ENCODE results near the gene KCNK7.

Gene KCNK7

GRCh38 chr11:65611028-65611757, 15.6 kb upstream of the KCNK7 start:
- peak; percentile 92 for DNase-seq (ENCODE audit: low spot score)

GRCh38 chr11:65610404-65610803, 14.8 kb upstream of the KCNK7 start:
- DNase-seq (ENCODE audit: low spot score): no peak

GRCh38 chr11:65609665-65610064, 14.1 kb upstream of the KCNK7 start:
- no peak for DNase-seq (ENCODE audit: low spot score)

DNA sequence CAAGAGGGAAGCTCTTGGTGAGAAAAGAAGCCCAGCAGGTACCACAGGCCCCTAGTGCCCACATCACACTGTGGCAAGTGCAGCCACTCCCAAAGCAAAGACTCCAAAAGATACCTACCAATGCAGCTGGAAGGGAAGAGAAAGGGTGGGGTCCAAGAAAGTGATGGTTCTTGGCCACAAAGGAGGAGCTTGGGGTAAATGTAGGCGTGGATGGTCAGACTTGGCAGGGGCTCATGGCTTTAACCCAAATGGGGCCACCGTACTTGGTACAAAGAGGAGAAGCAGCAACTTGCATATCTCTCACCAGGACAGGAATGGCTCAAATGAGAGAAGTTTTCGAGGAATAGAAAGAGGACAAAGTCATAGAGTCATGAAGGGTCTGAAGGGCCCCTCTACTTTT, 13.6 kb upstream of the KCNK7 start:
- no peak for DNase-seq (ENCODE audit: low spot score)

DNA sequence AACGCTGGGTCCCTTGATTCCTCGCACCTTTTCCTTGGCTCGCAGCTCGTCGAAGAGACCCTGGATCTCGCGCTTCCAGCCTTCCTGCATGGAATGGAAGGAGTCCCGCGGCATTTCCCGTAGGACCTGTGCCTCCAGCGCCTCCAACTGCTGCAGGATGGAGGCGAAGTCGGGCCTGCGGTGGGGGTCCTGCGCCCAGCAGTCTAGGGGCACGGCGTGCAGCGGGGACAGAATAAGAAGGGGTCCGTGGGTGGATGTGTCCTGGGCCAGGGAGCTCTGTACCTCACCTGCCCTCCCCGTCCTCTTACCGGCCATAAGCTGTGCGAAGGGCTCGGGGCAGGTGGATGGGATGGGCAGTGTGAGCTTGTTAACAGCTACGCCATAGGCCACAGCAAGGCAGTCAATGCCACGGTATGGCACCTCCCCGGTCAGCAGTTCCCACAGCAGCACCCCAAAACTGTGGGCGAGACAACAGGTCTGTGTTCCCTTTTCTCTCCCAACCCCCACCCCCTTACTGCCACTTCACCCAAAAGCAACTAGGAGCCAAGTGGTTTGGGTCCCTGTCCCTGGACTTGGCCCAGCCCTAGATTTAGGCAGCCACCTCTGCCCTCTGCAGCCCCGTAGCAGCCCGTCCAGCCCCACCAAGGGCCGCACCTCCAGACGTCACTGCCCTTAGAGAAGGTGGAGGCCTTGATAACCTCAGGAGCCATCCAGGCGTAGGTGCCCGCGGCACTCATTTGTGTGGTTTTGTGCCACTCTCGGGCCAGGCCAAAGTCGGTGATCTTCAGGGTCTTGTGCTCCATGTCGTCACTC, 12.2 kb upstream of the KCNK7 start:
- DNase-seq (ENCODE audit: low spot score): no peak

- peak; percentile 97 for DNase-seq (ENCODE audit: low spot score)
Measured at GRCh38 chr11:65606876-65607613, 11.4 kb upstream of the KCNK7 start.

DNA sequence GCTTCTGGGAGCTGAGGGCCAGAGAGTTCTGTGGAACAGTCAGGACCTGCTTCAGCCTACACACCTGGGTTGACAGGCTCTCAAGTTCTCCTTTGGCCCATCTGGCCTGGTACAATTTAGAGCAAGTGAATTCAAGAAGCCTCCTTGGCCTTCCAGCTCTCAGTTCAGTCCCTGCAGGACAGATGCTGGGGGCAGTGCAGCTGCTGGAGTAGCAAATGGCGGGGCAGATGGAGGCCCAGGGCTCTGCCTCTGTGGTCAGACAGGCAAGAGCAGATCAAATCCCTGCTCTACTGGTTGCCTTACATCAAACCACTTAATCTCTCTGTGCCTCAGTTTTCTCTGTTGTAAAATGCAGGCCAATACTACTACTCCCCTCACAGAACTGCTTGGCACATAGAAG, 8.7 kb upstream of the KCNK7 start:
- DNase-seq (ENCODE audit: low spot score): no peak

GRCh38 chr11:65599955-65600246, 4.3 kb upstream of the KCNK7 start:
- DNase-seq (ENCODE audit: low spot score): no peak

DNA sequence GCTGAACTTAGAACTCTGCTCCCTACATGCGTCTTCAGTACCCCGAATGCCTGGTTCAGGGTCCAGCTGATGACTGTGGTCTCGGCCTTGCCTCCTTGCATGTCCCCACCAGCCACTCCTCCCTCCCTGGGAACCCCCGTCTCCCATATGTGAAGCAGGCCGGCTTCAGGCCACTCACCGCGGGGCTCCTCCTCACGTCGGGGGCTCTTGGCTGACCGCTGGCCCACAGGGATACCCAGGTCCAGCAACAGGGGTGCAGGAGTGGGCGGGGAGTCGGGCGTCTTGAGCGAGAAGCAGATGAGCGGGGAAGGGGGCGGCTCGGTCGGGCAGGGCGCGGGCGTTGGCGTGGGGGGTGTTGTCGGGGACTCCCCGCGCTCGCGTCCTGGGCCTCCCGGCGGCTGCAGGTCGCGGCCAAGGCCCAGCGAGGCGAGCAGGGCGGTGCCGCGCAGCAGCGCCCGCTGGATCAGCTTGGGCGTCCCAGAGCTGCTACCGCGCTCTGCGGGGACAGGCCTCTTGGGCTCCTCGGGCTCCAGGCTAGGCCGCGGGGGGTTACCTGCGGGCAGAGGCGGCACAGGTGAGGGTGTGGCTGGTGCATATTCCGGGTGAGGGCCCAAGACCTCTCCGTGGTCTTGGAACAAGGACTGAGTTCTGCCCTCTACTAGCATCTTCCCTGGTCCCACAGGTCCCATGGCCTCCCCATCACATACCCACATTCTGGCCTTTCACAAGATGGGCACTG, 3.8 kb upstream of the KCNK7 start:
- DNase-seq (ENCODE audit: low spot score): no peak

DNA sequence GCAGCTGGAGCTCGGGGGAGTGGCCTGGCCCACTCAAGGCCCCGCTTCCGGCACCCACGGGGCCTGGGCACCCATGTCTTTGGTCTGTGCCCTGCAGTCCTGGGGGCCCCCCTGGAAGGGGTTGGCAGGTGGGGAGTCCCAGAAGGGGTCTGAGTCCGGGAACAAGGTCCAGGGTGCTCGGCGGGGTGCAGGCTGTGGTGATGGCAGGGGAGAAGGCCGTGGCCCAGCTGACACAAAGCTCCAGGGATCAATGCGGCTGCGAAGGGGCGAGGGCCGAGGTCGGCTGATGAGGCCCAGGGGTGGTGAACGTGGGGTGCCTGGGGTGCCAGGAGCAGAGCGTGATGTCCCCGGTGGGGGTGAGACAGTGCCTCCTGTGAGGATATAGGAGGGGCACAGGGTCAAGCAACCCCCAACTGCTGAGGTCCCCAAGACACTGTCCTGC, 2.7 kb upstream of the KCNK7 start:
- DNase-seq (ENCODE audit: low spot score): no peak

DNA sequence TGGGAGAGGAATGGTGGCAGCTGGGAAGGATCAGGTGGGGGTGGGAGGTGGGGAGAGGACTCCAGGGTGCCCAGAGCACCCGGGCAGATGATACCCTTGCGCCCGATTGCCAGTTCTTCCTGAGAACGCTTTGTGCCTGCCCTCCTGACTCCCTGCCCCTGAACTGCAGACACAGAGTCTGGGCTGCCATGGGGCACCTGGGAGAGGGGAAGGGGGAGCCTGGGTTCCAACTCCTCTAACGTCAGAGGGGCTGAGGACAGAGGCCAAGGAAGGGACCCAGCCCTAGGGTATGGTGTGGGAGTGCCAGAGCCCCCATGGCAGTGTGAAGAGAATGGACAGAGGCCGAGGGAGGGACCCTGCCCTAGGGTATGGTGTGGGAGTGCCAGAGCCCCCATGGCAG, 920 bp upstream of the KCNK7 start:
- DNase-seq (ENCODE audit: low spot score): no peak

DNA sequence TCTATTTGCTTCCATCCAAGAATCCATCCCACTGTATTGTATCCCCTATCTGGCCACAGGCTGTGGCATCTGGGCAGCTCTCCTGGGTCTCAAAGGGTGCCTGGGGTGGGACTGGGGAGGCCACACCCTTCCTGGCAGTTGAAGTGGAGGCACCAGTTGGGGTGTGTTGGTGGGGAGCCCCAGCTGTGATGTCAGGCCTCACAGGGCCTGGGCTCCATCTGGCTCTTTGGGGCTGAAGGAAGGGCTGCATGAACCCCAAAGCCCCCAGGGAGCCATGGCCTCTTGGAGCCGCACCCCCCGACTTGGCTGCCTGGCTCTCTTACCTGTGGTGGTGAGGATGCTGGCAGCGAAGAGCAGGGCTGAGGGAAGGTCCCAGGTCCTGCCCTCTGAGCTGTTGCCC, 469 bp downstream of the KCNK7 start:
- DNase-seq (ENCODE audit: low spot score): no peak

- DNase-seq (ENCODE audit: low spot score): no peak
Measured at GRCh38 chr11:65593518-65594414, 1.8 kb downstream of the KCNK7 start.

GRCh38 chr11:65592858-65593517, 2.6 kb downstream of the KCNK7 start:
- no peak for DNase-seq (ENCODE audit: low spot score)

GRCh38 chr11:65591939-65592857, 3.4 kb downstream of the KCNK7 start:
- DNase-seq (ENCODE audit: low spot score): no peak

DNA sequence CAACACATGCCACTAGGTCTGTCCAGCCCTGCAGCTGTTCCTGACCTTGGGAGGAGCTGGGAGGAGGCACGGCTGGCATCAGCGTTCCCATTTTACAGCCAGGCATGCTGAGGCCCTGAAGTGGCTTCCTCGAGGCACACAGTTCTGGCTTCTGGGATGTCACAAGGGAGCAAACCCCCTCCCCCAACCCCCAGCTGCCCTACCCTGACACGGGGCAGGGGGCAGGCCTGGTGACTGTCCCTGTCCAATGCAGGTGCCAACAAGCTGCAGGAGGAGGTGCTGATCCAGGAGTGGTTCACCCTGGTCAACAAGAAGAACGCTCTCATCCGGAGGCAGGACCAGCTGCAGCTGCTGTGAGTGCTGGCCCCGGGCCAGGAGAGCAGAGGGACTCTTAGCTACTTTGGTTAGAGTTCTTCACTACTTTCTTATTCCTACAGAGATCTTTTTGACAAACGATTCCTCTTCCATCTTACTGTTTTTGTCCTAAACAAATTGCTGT, 5.3 kb downstream of the KCNK7 start:
- DNase-seq (ENCODE audit: low spot score): no peak

DNA sequence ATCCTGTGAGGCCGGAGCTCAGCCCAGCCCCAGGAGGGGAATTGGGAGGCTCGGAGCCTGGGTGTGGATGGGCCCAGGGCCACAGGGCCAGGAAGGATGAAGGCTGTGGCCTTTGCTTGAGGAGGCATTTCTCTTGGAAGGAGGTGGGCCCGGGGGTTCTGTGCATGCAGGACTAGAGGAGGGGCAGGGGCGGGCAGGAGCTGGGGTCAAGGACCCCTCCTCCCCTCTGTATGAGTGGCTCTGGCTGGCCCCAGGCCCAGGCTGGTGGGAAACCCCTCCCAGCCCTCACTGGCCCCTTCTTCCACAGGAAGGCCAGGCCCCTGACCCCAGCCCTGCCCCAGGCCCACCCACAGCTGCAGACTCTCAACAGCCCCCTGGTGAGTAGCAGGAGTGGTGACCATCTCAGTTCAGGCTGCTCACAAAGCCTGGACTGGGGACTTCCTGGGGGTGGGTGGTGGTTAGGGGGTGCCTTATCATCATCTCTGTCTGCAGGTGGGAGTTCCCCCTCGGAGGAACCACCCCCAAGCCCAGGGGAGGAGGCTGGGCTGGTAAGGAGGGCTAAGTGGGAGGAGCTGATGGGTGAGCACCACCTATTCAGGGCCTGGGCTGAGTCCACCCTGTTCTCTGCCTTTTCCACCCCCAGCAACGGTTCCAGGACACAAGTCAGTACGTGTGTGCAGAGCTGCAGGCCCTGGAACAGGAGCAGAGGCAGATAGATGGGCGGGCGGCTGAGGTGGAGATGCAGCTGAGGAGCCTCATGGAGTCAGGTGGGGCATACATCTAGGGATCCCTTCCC, 6.0 kb downstream of the KCNK7 start:
- no peak for DNase-seq (ENCODE audit: low spot score)

DNA sequence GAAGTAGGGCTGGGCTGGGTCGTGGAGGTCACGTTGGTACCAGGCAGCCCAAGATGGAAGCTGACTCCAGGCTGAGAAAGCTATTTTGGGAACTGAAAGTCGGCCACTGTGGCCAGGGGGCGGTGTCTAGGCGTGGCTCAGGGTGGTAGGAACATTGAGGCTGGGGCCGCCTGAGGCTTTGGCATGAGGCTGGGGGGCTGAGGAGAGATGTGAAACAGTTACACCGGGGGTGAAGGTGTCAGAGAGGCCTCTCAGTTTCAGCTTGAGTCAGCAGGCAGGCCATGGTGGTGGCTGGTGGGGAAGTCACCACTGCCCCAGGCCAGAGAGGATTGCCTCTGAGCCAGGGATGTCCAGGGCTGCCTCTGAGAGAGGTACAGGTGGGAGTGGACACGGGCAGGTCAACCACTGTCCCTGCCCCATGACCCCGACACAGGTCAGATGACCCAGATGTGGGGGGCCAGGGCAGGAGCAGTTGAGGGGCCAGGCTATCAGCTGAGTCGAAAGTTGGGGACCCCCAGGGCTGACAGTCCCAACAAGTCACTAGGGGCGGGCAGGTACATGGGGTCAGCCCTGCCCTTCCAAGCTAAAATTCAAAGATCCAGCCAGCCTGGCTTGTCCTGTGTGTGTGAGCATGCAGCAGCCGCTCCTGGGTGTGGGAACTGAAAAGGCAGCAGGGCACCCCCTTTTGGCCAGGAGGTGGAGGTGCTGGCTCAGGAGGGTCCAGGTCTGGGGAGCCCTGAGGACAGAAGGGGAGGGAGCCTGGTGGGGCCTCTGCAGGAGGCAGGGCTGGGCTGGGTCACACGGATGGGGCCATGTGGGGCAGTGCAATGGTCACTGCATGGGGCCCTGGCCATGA, 7.2 kb downstream of the KCNK7 start:
- no peak for DNase-seq (ENCODE audit: low spot score)
